Parathyroid adenoma (tissue), 2 donors: ENCODE results near the gene MMP24OS.

Experiments
- H2AFZ ChIP-seq: fragments of 300-600 bp; sonication (generic); one replicate; pipeline ENCODE4 v1.7.0; 2017; ENCODE audit warnings: antibody characterized with exemption, mild to moderate bottlenecking
- H3K27ac ChIP-seq: fragments of 300-600 bp; sonication (generic); one replicate; pipeline ENCODE4 v1.7.0; 2017
- H3K27me3 ChIP-seq: fragments of 300-600 bp; sonication (generic); one replicate; pipeline ENCODE4 v1.7.0; 2017; ENCODE audit warnings: low read length; ENCODE audit not compliant: control insufficient read depth, insufficient read depth
- H3K36me3 ChIP-seq: fragments of 300-600 bp; sonication (generic); one replicate; pipeline ENCODE4 v1.7.0; 2017; ENCODE audit warnings: low read length; ENCODE audit not compliant: control insufficient read depth, insufficient read depth
- H3K4me1 ChIP-seq: fragments of 300-600 bp; sonication (generic); one replicate; pipeline ENCODE4 v1.7.0; 2017; ENCODE audit warnings: control low read depth
- H3K4me2 ChIP-seq: fragments of 300-600 bp; sonication (generic); one replicate; pipeline ENCODE4 v1.7.0; 2017; ENCODE audit warnings: low read length
- H3K4me3 ChIP-seq: fragments of 300-600 bp; sonication (generic); one replicate; pipeline ENCODE4 v1.7.0; 2017; ENCODE audit warnings: low read depth, low read length
- H3K79me2 ChIP-seq: fragments of 300-600 bp; sonication (generic); one replicate; pipeline ENCODE4 v1.7.0; 2017; ENCODE audit warnings: control low read depth
- H3K9ac ChIP-seq: fragments of 300-600 bp; sonication (generic); one replicate; pipeline ENCODE4 v1.7.0; 2017; ENCODE audit warnings: mild to moderate bottlenecking
- H3K9me3 ChIP-seq: fragments of 300-600 bp; sonication (generic); one replicate; pipeline ENCODE4 v1.7.0; 2017; ENCODE audit warnings: low read length; ENCODE audit not compliant: control insufficient read depth
- CTCF ChIP-seq: fragments of 300-600 bp; sonication (generic); IDR thresholded peaks from one replicate; pipeline ENCODE4 v1.7.0; 2017; ENCODE audit warnings: antibody characterized with exemption, mild to moderate bottlenecking
- donor health status: primary hyperparathyroidism.

Gene MMP24OS

GRCh38 chr20:35285806-35286076 is 7.8 kb upstream of the MMP24OS start:
- Histone ChIP-seq H3K27ac (no peak overlapping the region), H3K9ac (no peak overlapping the region), H2AFZ (no peak overlapping the region), H3K4me3 (no peak overlapping the region), H3K79me2 (peaks cover 14% of the 10 kb centered on the region), H3K4me1 (peaks cover 3% of the 10 kb centered on the region), H3K36me3 (no peaks in the 10 kb centered on the region), H3K9me3 (no peaks in the 10 kb centered on the region), H3K27me3 (no peaks in the 10 kb centered on the region), H3K4me2 (no peak overlapping the region)
- no peak for TF ChIP-seq CTCF

GRCh38 chr20:35284992-35285805 is 7.3 kb upstream of the MMP24OS start:
- H3K9me3 ChIP-seq: no peaks in the 10 kb centered on the region
- peak overlapping the region; percentile 85 for H3K4me3 ChIP-seq
- no peak for TF ChIP-seq CTCF
- H3K9ac ChIP-seq: peak overlapping the region; percentile 76
- no peaks in the 10 kb centered on the region for H3K27me3 ChIP-seq
- peaks cover 3% of the 10 kb centered on the region for H3K4me1 ChIP-seq
- peaks cover 14% of the 10 kb centered on the region for H3K79me2 ChIP-seq
- H3K27ac ChIP-seq: peak overlapping the region; percentile 70
- H3K36me3 ChIP-seq: no peaks in the 10 kb centered on the region
- H3K4me2 ChIP-seq: peak overlapping the region; percentile 74
- peak overlapping the region; percentile 100 for H2AFZ ChIP-seq

GRCh38 chr20:35284267-35284991 is 6.5 kb upstream of the MMP24OS start, which contains the start of gene EIF6:
Gene EIF6 (minus strand): TSS chr20:35284772. CDS start chr20:35284487, 285 bp downstream.
- peaks cover 3% of the 10 kb centered on the region for H3K4me1 ChIP-seq
- H3K9me3 ChIP-seq: no peaks in the 10 kb centered on the region
- H3K4me3 ChIP-seq: peak within 1 kb of the TSS; percentile 85

GRCh38 chr20:35283441-35284266 is 5.7 kb upstream of the MMP24OS start:
- Histone ChIP-seq H2AFZ (peak overlapping the region; percentile 100), H3K4me2 (peak overlapping the region; percentile 74), H3K36me3 (no peaks in the 10 kb centered on the region), H3K9me3 (no peaks in the 10 kb centered on the region), H3K79me2 (peaks cover 14% of the 10 kb centered on the region), H3K9ac (peak overlapping the region; percentile 76), H3K4me3 (peak overlapping the region; percentile 85), H3K4me1 (peaks cover 5% of the 10 kb centered on the region), H3K27ac (peak overlapping the region; percentile 70), H3K27me3 (no peaks in the 10 kb centered on the region)
- TF ChIP-seq CTCF: no peak

More at GRCh38 chr20:35284267-35284991, 6.5 kb upstream of the MMP24OS start, which contains the start of gene EIF6:
- Histone ChIP-seq H3K4me2 (peak within 1 kb of the TSS; percentile 74), H2AFZ (peak within 1 kb of the TSS; percentile 100), H3K9ac (peak within 1 kb of the TSS; percentile 76), H3K27me3 (no peaks in the 10 kb centered on the region), H3K27ac (peak within 1 kb of the TSS; percentile 70), H3K79me2 (peaks cover 14% of the 10 kb centered on the region), H3K36me3 (no peaks in the 10 kb centered on the region)
- no peak for TF ChIP-seq CTCF
